ENCODE data around the gene COX6B1.

DNA sequence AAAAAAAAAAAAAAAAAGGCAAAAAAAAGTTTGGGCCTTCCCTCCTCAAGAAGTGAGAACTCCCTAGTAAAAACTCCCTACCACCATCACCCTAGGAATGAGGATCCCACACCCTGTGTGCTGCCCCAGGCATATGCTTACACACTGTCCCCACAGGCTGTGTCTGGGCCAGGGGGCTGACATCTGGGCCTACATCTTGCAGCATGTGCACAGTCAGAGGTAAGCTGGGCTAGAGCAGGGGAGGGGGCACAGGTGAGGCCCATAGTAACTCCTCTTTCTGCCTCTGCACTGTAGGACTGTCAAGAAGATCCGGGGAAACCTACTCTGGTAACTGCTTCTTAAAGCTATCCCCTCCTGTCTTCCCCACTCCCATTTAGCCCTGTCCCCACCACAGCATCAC is 34.5 kb upstream of the COX6B1 start:
- TF ChIP-seq GATA2 (IDR thresholded peaks at IDR 0.05; ENCODE audit: low read depth, low read length), result no peak
- TF ChIP-seq GATA3 (IDR thresholded peaks at IDR 0.05; ENCODE audit: low read depth, low read length), result no peak
